HG02885 (cell line): Measurements from ENCODE around the gene DOK6.

ENCODE experiments used
- ATAC-seq: cut with Tn5 transposase; IDR thresholded peaks from one replicate; pipeline ENCODE4 v1.9.1; 2021; ENCODE audit warnings: mild to moderate bottlenecking; ENCODE audit not compliant: unreplicated experiment, poor library complexity

The DOK6 gene

DNA sequence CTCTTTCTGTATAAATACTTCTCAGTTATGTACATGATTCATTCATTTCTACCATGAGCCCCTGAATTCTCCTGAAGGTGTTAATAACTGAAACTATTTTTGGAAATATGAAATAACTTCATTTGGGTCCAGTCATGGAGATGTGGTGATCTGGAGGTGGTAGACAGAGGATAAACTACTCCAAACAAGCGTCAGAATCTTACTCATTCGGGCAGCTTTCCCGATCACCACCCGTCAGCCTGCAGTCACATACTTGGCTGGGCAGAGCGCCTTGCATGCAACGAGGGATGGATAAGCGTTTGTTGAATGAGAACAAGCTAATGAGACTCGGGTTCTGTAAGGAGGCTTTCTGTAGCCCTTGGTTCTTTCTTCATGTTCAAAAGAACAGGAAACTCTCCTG, 324.3 kb downstream of the DOK6 start:
- ATAC-seq, result no peak

DNA sequence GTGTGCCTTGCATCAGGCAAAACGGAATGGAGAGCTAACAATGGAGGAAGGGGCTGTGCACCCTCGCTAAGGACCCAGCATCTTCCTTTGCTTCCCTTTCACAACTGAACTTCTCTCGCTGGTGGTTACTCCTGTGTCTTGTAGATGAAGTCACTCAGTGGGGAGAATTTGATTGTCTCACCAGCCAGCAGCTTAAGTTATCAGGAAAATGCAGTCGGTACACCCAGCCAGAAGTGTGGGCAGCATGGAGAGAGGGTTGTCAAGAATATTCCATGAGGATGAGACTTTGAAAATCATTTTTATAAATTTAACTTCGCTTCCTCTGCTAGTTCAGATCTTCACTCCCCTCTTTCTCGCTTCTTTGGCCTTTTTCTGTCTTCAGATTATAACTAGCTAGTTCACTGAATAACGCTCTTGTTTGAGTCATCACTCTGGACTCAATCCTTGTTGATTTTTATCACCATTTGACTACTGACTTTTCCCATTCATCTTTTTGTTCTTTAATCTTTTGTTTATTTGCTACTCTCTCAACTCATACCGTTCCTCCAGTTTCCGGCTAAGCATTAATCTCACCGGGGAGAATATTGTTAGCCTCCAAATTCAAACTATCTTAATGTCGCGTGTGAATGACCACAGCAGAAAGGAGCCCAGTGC, 325.3 kb downstream of the DOK6 start:
- no peak for ATAC-seq

DNA sequence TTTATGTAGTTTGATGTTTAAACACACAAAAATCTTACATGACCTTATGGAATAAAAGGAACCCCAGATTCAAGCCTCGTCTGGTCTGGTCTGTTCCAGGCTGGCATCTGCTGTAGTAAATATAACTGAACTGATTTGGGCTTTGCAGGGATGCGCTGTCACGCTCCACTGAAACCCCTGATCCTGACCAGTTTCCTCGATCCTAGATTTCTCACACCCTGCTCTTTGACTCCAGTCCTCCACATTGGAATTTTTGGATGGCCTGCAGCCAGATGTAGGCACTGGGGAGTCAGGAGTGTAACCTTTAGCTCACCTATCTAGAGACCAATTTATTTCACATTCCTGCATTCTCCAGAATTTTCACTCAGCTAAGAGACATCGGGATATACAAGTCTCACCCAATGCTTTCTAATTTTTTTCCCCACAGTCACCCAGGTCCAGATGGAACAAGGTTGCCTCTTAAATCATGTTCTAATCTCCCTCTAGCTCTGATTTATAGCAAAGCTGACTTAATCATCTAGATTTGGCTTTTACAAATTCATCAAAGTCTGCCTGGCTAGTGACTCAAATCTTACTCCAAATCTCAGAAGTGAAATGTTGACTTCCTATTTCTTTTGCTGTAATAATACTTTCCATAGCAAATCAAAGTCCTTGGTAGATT, 327.4 kb downstream of the DOK6 start:
- ATAC-seq, result no peak

DNA sequence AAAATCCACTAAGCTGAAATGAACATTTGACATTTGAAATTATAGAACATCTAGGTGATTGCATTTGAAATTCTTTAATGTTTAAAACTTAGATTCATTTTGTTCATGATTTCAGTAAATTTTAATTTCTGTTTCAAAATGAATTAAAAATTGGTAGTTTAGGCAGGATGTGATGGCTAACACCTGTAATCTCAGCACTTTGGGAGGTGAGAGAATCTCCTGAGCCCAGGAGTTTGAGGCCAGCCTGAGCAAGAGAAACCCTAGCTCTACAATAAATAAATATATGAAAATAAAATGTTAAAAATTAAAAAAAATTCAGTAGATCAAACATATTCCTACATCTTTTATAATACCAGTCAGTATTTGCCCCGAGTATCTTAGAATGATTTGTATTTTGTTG, 330.0 kb downstream of the DOK6 start:
- ATAC-seq, result no peak

DNA sequence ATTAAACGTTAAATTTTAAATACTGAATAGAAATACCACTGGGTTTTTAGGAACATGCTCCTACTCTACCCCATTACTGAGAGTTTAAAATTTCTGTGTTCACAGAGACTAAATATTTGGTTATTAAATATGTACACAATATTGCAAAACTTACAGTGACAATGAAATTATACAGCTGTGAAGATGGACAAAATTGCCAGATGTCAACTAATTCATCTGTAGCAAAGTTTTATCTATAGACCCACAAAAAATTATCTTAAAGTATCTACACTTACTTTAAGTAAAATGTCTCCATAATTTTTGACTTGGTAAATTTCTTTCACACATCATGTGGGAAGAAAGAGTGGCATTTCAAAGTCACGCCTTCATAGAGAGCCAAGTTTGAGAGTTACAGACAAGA, 333.8 kb downstream of the DOK6 start:
- no peak for ATAC-seq

DNA sequence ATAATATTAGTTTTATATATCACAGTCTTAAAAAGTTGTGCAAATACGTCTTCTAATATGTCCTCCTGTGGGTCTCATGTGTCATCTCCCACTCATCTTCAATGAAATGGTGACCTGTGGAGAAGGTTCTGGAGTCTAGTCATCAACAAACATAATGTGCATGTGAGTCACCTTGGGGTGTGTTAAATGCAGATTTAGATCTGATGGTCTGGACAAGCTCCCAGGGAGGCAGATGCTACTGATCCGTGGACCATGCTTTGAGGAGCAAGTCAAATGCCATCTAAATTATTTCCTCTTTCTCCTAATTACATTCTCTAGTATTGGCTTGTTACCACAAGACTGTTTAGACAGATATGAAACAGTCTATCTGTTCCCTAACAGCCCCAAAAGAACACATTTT, 336.0 kb downstream of the DOK6 start:
- no peak for ATAC-seq

DNA sequence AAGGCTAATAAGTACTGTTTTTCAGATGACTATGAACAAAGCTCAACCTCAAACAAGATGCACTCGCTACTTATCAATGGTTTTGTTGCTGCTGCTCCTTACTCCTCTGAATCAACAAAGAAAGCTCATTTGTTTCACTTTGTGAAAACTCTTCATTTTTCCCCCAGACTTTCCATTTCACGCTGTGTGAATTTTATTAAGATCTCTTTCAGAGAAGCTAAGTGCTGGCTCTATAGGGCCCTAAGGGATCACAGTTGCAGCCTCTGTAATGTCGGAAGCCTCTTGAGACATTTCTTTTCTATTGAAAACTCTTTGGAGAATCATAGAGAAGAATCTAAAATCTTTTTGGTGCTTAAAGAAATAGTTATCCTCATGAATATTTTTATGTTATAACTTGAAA, 337.2 kb downstream of the DOK6 start:
- ATAC-seq, result no peak

DNA sequence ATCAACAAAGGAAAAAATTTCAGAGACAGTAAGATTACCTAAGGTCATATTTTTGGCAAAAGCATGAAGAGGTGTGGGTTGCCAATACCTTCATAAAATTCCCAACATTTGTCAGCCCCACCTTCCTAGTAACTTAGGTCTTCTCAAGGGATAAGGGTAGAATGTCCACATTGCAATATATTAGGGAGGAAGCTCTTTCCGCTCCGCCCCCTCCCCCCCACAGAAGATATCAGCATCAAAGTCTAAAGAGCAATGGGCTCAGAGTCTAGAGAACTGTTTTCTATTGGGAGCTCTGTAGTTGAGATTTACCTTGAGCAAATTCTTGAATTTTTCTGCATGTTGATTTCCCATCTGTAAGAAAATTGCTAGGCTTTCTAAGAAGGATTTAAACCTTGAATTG, 346.7 kb downstream of the DOK6 start:
- no peak for ATAC-seq

DNA sequence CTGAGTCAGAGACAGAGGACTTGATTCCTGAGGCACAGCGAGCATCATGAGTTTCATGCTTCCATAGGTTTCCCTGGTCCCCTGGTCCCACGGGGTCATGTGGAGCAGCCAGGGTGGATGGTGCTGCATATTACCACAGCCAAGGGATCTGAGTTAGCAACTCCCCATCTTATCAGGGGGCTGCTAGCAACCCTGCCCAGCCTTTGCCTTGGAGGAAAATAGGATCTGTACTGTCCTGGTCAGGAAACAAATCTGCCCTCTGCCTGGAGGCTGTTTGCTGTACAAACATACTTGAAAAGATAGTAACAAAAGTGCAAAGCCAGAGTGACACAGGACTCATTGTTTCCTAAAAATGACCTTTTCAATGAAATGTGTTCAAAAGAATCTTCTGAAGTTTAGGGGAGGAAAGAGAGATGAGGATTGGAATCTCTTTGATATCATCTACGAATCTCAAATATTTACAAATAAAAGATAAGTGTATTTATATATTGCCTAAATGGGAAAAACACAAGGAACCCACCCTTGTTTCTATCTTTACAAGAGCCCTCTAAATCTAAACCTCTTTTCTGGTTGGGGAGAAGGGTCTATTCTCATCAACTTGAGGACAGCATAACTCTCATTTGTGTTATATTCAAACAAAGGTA, 352.2 kb downstream of the DOK6 start:
- ATAC-seq, result no peak

DNA sequence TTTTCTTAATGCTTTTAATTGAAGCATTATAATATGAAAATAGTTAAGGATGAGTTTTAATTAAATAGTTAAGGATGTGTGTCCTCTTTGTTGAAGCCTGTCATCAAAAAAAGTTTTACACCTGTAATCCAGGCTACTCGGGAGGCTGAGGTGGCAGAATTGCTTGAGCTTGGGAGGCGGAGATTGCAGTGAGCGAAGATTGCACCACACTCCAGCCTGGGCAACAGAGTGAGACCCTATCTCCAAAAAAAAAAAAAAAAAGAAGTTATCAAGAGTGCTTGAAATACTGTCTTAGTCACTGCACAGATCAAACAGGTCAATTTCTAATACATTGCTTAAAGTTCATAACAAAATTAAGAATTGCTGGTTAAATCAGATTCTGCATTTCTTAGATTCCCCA, 353.4 kb downstream of the DOK6 start:
- ATAC-seq, result no peak

DNA sequence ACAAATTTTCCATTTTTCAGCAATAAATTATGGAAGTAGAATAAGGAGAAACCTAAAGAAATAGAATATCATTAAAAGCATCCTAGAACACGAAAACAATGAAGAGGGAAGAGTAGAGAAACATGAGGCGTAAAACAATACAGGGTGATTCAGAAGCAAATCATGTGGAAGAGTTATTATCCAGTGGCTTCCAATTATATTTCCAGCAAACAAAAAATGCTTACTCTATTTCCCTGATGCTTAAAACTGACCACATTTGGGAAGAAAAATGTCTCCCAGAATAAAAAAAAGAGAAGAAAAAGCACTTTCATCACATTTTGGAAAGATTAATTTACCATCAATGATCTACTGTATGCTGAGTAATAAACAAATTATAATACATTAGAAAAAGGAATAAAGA, 354.4 kb downstream of the DOK6 start:
- ATAC-seq, result no peak

DNA sequence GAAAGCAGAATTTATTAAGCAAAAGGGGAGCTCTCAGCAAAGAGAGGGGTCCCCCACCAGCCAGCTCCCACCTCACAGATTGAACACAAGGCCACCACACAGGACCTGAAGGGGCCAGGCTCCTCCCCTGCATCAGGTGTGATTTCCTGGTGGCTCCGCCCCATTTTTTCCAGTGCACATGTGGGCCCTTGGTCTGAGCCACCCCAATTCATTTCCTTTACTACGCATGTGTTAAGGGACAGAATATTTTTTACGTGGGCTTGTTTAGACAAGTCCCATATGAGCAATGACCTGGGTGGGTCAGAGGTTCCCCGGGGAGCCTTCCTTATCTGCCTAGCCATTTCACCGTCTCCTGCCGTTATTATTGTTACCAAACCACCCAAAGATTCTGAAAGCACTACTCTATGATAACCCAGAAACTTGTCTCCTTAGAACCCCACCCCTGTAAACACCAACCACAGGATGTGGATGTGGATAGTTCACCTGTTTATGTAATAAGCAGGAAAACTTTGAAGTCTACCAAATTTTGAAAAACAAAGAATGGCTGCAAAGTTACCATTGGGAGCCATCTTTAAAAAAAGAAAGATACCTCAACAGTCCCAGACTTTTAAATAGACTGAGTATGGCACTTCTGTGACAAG, 355.3 kb downstream of the DOK6 start:
- ATAC-seq, result no peak

DNA sequence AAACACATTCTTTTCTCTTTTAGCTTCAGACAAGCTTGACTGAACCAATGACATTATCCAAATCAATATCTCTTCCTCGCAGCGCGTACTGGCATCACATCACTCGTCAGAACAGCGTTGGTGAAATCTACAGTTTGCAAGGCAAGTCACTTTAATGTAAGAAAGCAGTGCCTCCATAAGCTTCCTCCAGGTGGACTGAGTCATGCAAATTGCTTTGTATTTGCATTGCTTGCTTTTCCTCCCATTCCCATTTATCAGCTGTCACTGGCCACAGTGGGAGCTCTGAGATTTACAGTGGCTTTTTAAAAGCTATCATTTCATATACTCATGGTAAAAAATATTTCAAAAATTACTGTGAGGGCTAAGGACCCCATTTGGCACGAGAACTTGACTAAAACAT, 357.0 kb downstream of the DOK6 start:
- ATAC-seq, result no peak

DNA sequence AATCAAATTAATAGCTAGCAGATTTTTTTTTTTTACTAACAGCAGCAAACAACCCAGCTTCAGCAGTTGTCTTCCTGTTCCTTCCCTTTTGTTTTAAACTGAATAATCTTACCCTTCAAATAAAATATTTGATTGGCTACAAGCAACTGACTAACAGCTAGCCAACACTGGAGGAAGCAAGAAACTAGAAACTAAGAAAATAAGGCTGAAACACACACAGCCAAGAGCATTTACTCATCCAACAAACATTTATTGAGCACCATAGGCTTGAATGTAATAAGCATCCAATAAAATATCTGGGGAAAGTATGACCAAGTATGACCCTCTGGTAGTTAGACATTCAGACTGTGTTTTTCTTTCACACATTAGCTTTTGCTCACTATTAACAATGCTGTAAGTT, 357.8 kb downstream of the DOK6 start:
- ATAC-seq, result no peak

DNA sequence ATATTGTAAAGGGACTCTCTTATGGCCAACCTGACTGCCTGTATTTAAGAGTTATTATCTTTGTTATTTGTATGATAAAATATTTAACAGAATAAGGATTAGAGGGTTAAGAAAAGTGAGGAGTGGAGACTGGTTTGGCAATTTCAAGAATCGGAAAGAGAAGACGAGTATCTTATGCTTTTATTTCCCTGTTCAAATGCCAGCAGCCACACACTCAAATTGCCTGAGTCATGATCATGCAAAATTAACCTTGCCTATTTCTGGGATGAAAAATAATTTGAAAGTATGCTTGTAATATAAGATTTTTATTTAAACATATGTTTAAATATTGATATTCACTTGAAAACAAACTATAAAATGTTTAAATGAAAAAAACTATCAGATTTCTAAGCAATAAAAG, 358.4 kb downstream of the DOK6 start:
- no peak for ATAC-seq

DNA sequence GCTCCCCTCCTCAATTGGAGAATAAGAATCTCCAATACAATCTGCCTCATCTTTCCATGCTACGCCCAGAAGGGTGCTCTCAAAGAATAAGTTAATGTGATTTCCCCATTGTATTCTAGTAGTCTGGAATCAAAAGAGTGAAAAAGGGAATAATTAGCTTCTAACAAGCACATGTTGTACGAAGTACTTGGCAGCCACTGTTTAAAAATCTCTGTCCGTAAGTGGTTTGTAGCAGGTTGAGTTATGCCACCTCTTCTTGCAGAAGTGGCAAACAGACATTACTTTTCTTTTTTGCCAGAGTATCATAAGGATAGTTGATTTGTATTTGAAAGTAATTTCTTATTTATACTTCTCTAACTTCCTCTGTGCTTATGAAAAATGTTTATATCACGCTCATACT, 362.3 kb downstream of the DOK6 start:
- no peak for ATAC-seq

DNA sequence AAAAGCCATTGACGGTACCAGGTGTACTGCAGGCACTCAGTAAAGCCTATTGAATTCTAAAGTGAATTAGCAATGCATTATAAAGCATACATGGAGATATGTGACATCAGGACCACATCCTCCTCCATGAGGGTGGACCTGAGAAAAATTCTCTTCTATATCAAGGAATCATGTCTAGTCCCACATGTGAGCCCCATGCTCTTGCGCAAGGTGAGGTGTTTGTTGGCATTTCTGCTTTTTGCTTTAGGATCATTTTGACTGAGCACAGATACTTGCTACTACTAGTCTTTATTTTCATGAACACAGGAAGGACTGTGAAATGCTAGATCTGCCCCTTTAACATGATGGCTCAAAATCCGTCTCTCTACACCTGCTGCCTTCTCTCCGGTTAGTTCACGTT, 363.1 kb downstream of the DOK6 start:
- no peak for ATAC-seq

DNA sequence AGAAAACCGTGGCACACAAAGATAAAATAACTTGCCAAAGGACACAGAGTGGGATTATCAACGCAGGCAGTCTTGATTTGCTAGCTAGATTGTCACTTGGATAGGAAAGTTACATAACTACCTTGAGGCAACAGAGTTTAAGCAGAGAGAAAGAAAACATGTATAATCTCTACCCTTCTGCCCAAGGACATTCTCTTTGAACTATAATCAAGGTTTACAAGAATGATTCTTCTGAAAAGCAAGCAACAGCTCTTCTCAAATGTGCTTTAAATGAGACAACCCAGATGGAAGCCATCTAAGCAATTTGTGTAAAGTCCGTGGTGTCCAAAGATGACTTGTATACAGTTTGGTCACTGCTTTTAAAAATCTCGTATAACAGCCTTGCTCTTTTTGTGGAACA, 369.6 kb downstream of the DOK6 start:
- no peak for ATAC-seq

DNA sequence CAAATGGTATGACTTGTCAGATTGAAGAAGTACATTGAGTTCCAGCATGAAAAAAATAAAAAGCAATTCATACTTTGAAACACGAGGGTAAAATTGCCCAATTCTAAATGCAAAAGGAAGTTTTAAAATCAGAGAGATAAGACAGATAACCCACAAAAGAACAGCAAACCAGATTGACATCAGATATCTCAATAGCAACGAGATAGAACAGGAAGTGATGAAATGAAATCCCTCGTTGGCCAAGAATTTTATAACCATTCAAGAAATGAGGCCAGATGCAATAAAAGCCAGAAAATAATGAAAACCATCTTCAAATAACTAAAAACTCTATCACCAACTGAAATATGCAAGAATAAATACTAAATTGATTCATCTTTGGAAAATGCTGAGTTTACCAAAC, 374.1 kb downstream of the DOK6 start:
- no peak for ATAC-seq

DNA sequence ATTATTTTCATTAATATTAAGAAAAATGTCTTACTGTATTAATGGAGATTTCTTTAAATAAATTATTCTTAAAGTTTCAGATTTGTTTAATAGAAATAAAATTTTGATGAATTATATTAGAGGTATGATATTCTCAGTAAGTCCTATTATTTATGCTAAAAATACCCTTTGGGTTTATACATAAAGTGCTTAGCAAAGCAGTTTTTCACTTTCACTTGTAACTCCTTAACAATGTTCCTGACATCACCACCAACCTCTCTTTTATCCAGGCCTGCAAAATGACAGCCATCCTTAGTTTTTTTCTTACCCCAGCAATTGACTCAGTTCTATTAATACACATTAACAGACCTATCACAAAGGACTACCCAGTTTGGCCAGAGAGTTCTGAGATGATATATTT, 376.6 kb downstream of the DOK6 start:
- no peak for ATAC-seq

DNA sequence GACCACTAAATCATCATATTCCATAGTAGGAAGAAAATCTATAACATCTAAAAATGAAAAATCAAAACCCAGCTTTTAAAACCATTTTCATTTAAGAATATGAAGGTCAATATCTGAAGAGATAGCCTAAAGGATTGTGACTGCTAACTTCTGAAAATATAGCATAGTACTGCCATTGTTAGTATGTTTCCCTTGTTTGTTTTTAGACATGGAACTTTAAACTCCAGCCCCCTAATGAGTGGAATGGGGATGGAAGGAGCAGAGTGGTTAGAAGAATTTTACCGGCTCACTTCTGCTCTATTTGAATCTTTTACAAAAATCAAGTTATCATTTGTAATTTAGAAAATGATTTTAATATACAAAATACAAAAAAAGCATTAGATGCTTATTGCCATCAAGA, 378.0 kb downstream of the DOK6 start:
- no peak for ATAC-seq

DNA sequence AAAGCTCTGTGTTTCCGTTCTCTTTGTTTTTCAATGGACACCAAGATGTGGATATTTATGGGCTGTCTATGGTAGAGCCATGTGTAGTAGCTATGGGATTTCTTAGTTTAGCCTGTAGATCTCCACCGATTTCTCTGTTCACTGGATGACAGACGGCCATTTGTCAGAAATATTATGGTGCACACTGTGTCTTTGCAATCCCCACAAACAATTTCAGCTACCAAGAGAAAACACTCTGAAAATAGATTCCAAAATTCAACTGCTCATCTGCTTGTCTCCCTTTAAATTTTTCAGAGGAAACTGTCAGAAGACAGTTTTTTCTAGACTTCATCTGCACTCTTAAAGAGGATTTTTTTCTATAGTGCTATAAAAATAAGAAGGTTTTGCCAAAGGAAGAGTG, 380.2 kb downstream of the DOK6 start:
- no peak for ATAC-seq
